HG02610 (cell line): ENCODE results near the gene CHRNE.
"Not testable (repeated sequence)": the region's sequence is repeated elsewhere in the genome, so short reads cannot be mapped to it uniquely, and the experiment has no call there.

Experiments used
- ATAC-seq: cut with Tn5 transposase; IDR thresholded peaks from one replicate; pipeline ENCODE4 v1.9.1; 2021; ENCODE audit warnings: mild to moderate bottlenecking, moderate library complexity; ENCODE audit not compliant: unreplicated experiment

The CHRNE gene

GRCh38 chr17:4891411-4892410 lies 11.2 kb downstream of the CHRNE start:
- no peak for ATAC-seq

GRCh38 chr17:4887581-4887980 lies 15.3 kb downstream of the CHRNE start:
- ATAC-seq: no peak

GRCh38 chr17:4886830-4887229 lies 16.1 kb downstream of the CHRNE start:
- ATAC-seq: no peak

- ATAC-seq: no peak
Observed at GRCh38 chr17:4884489-4884888, 18.4 kb downstream of the CHRNE start.

- no peak for ATAC-seq
Observed at GRCh38 chr17:4881761-4882555, 20.9 kb downstream of the CHRNE start.

- no peak for ATAC-seq
Observed at GRCh38 chr17:4880857-4881256, 22.0 kb downstream of the CHRNE start.

- no peak for ATAC-seq
Observed at GRCh38 chr17:4879601-4880000, 23.3 kb downstream of the CHRNE start.

GRCh38 chr17:4877089-4877488 lies 25.8 kb downstream of the CHRNE start:
- no peak for ATAC-seq

GRCh38 chr17:4872786-4873185 lies 30.1 kb downstream of the CHRNE start:
- no peak for ATAC-seq

GRCh38 chr17:4870855-4871254 lies 32.0 kb downstream of the CHRNE start:
- no peak for ATAC-seq

GRCh38 chr17:4869058-4869998 lies 33.6 kb downstream of the CHRNE start:
- not testable (repeated sequence) for ATAC-seq

GRCh38 chr17:4867535-4867934 lies 35.4 kb downstream of the CHRNE start:
- ATAC-seq: not testable (repeated sequence)

- ATAC-seq: no peak
Observed at GRCh38 chr17:4863321-4863720, 39.6 kb downstream of the CHRNE start.

- no peak for ATAC-seq
Observed at GRCh38 chr17:4862720-4863119, 40.2 kb downstream of the CHRNE start.

- no peak for ATAC-seq
Observed at GRCh38 chr17:4861052-4861451, 41.8 kb downstream of the CHRNE start.

GRCh38 chr17:4860651-4861050 lies 42.2 kb downstream of the CHRNE start:
- no peak for ATAC-seq

- ATAC-seq: no peak
Observed at GRCh38 chr17:4859816-4860625, 42.9 kb downstream of the CHRNE start.

- no peak for ATAC-seq
Observed at GRCh38 chr17:4858882-4859260, 44.0 kb downstream of the CHRNE start.

- no peak for ATAC-seq
Observed at GRCh38 chr17:4858068-4858881, 44.6 kb downstream of the CHRNE start.
